ENCODE data around the gene SLC25A53.
"Not testable (repeated sequence)": the region's sequence is repeated elsewhere in the genome, so short reads cannot be mapped to it uniquely, and the experiment has no call there.

SLC25A53 gene

GRCh38 chrX:104130808-104131207, 26.0 kb downstream of the SLC25A53 start:
- DNase-seq (ENCODE audit: low read depth) = no peak

- DNase-seq (ENCODE audit: low read depth) = no peak
These were observed 30.0 kb downstream of the SLC25A53 start for GRCh38 chrX:104126856-104127255.

GRCh38 chrX:104122829-104123228, 34.0 kb downstream of the SLC25A53 start:
- DNase-seq (ENCODE audit: low read depth) = no peak

- no peak for DNase-seq (ENCODE audit: low read depth)
These were observed 38.0 kb downstream of the SLC25A53 start for GRCh38 chrX:104118765-104119164.

- no peak for DNase-seq (ENCODE audit: low read depth)
These were observed 39.0 kb downstream of the SLC25A53 start for GRCh38 chrX:104117759-104118158.

- no peak for DNase-seq (ENCODE audit: low read depth)
These were observed 43.4 kb downstream of the SLC25A53 start for GRCh38 chrX:104113222-104113965.

GRCh38 chrX:104112326-104112951, 44.4 kb downstream of the SLC25A53 start, which contains the start of gene ZCCHC18:
ZCCHC18 (plus strand) TSS chrX:104112523; CDS start chrX:104114112, 1,589 bp downstream.
- DNase-seq (ENCODE audit: low read depth) = no peak

GRCh38 chrX:104110491-104111240, 46.1 kb downstream of the SLC25A53 start:
- not testable (repeated sequence) for DNase-seq (ENCODE audit: low read depth)

GRCh38 chrX:104108955-104109354, 47.9 kb downstream of the SLC25A53 start:
- no peak for DNase-seq (ENCODE audit: low read depth)

GRCh38 chrX:104105330-104106262, 51.2 kb downstream of the SLC25A53 start:
- no peak for DNase-seq (ENCODE audit: low read depth)

GRCh38 chrX:104104676-104105075, 52.1 kb downstream of the SLC25A53 start:
- DNase-seq (ENCODE audit: low read depth) = no peak

- no peak for DNase-seq (ENCODE audit: low read depth)
These were observed 57.9 kb downstream of the SLC25A53 start for GRCh38 chrX:104098919-104099318.

- DNase-seq (ENCODE audit: low read depth) = no peak
These were observed 58.5 kb downstream of the SLC25A53 start for GRCh38 chrX:104098151-104098808.

- no peak for DNase-seq (ENCODE audit: low read depth)
These were observed 70.9 kb downstream of the SLC25A53 start for GRCh38 chrX:104085919-104086318.

GRCh38 chrX:104085477-104085876, 71.3 kb downstream of the SLC25A53 start:
- no peak for DNase-seq (ENCODE audit: low read depth)

- no peak for DNase-seq (ENCODE audit: low read depth)
These were observed 72.1 kb downstream of the SLC25A53 start for GRCh38 chrX:104084534-104085277.

GRCh38 chrX:104084063-104084462, 72.7 kb downstream of the SLC25A53 start:
- DNase-seq (ENCODE audit: low read depth) = no peak

- DNase-seq (ENCODE audit: low read depth) = not testable (repeated sequence)
These were observed 79.0 kb downstream of the SLC25A53 start for GRCh38 chrX:104077854-104078253.

- DNase-seq (ENCODE audit: low read depth) = not testable (repeated sequence)
These were observed 80.9 kb downstream of the SLC25A53 start, which contains the start of gene TMSB15C for GRCh38 chrX:104075778-104076445. TMSB15C (minus strand) TSS chrX:104076236.

- DNase-seq (ENCODE audit: low read depth) = not testable (repeated sequence)
These were observed 94.2 kb downstream of the SLC25A53 start for GRCh38 chrX:104062636-104063035.

Measured in CMK (cell line).